HG02973 (cell line): ENCODE results near the gene GLIS2.
"Not testable (repeated sequence)": the region's sequence is repeated elsewhere in the genome, so short reads cannot be mapped to it uniquely, and the experiment has no call there.

ENCODE experiments used
- ATAC-seq: cut with Tn5 transposase; IDR thresholded peaks from one replicate; pipeline ENCODE4 v1.9.1; 2021; ENCODE audit warnings: moderate library complexity; ENCODE audit not compliant: unreplicated experiment

The GLIS2 gene

DNA sequence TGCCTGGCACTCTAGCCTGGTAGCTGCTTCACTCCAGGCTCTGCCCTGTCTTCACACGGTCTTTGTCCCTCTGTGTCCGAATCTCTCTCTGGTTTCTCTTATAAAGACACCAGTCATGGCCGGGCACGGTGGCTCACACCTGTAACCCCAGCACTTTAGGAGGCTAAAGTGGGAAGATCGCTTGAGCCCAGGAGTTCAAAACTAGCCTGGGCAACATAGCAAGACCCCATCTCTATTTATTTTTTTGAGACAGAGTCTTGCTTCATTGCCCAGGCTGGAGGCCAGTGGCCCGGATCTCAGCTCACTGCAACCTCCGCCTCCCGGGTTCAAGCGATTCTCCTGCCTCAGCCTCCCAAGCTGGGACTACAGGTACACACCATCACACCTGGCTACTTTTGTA is 17.8 kb downstream of the GLIS2 start:
- not testable (repeated sequence) for ATAC-seq

- ATAC-seq = no peak
Measured at GRCh38 chr16:4334724-4335495, 19.0 kb downstream of the GLIS2 start.

DNA sequence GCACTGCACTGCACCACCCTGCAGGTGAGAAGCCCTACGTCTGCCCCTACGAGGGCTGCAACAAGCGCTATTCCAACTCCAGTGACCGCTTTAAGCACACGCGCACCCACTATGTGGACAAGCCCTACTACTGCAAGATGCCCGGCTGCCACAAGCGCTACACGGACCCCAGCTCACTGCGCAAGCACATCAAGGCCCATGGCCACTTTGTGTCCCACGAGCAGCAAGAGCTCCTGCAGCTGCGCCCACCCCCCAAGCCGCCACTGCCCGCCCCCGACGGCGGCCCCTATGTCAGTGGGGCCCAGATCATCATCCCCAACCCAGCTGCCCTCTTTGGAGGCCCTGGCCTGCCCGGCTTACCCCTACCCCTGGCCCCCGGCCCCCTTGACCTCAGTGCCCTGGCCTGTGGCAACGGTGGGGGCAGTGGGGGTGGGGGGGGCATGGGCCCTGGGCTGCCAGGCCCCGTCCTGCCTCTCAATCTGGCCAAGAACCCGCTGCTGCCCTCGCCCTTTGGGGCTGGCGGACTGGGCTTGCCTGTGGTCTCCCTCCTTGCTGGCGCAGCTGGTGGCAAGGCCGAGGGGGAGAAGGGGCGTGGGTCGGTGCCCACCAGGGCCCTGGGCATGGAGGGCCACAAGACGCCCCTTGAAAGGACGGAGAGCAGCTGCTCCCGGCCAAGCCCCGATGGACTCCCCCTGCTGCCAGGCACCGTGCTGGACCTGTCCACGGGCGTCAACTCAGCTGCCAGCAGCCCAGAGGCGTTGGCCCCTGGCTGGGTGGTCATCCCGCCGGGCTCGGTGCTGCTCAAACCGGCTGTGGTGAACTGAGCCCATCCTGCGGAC is 21.1 kb downstream of the GLIS2 start:
- no peak for ATAC-seq

- ATAC-seq = no peak
Measured at GRCh38 chr16:4337540-4338088, 21.7 kb downstream of the GLIS2 start.

- ATAC-seq = no peak
Measured at GRCh38 chr16:4338125-4338582, 22.3 kb downstream of the GLIS2 start.

DNA sequence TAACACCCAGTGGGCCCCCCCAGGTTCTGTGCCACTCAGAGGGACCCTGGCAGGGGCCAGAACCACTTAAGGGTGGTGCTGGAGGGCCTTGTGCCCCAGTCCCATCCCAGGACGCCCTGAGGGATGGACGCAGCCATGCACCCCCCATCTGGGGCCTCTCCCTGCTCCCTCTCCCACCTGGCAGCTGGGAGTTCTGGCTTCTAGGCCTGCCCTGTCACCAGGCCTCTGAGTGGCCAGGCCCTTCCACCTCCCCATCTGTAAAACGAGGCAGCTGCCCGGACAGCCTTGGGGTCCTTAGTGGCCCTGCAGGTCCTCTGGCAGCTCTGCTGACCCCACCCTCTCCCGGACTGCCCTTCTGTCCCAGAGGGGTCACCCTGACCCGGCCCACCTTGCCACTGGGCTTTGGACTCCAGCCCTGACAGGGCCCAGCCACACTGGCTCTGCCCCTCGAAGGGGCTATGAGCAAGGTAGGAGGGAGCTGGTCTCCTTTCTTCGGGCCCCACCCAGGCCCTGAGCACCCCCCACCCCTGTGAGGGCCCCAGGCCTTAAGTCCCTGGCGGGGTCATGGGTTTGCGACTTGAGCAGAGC is 22.9 kb downstream of the GLIS2 start:
- no peak for ATAC-seq

GRCh38 chr16:4339455-4339854 is 23.6 kb downstream of the GLIS2 start:
- ATAC-seq = no peak

DNA sequence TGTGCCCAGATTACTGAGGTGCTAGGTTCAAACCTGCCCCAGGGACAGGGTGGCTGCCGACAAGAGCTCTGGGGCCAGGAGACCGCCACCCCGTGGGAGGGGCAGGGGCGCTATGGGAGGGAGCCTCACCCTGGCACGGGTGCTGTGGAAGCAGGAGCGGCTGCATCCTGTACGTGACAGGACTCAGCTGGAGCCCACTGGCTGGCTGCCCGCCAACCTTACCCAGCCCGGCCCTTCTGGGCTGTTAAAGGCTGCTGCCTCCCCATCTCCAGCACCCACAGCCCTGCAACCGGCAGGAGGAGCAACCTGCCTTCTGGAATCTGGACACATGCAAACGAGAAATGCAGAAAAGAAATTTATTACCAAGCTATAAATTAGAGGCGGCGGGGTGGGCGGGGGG is 24.0 kb downstream of the GLIS2 start:
- no peak for ATAC-seq

DNA sequence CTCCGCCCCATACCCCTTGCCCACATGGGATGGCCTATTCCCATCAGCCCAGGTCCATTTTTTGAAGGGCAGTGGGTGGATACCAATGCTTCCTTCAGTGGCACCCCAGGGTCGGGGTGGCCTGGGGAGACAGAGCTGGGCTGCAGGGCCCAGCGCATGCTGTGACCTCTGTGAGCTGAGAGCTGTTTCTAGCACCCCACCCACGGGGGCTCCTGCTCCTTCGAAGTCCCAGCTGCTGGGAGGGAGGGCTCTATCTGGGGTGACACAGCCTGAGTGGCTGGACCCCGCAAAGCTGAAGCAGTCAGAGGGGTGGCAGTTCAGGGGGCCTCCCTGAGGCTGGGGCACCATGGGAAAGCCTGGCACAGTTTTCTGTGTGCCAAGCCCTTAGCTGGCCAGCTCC is 24.6 kb downstream of the GLIS2 start:
- no peak for ATAC-seq

- ATAC-seq = no peak
Measured at GRCh38 chr16:4341250-4341649, 25.4 kb downstream of the GLIS2 start.

DNA sequence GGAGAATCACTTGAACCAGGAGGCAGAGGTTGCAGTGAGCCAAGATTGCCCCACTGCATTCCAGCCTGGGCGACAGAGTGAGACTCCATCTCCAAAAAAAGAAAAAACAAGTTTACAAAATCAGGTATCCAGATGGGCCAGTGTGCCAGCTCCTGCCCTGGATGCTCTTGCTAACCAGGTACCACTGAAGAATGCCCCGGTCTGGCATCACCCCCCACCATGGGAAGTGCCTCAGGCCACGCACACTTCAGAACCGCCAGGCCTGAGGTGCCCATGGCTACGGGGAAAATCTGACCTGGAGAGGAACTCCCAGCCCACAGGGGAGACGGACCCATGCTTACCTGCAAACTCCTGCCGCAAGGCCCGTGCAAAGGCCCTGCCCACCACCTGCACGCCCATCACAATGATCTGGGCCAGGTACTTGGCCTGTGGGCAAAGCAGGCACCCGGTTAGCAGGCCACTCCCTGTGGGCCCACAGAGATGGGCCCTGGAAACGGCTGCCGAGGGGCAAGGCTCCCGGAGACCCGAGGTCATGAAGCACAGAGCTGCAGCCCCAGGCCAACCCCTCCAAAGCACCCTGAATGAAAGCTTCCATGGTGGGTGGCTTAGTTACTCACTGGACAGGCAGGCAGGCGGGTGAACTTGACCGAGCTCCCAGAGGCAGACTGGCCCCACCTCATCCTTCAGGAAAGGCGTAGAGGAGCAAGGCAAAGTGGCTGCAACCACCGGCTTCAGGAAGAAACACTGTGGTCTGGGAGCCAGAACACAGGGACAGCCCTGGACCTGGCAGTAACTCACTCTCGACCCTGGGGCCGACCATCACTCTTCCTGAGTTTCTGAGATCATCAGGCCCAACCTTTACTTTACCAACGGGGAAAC is 27.2 kb downstream of the GLIS2 start:
- ATAC-seq = no peak

DNA sequence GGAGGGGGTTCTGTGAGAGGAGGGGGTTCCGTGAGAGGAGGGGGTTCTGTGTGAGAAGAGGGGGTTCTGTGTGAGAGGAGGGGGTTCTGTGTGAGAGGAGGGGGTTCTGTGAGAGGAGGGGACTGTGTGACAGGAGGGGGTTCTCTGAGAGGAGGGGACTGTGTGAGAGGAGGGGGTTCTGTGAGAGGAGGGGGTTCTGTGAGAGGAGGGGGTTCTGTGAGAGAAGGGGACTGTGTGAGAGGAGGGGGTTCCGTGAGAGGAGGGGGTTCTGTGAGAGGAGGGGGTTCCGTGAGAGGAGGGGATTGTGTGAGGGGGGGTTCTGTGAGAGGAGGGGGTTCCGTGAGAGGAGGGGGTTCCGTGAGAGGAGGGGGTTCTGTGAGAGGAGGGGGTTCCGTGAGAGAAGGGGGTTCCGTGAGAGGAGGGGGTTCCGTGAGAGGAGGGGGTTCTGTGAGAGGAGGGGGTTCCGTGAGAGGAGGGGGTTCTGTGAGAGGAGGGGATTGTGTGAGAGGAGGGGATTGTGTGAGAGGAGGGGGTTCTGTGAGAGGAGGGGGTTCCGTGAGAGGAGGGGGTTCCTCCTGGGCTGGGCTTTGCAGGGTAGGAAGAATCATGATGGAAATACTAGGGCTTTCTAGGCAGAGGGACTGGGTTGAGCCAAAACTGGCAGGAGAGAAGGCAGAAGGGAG is 28.6 kb downstream of the GLIS2 start:
- not testable (repeated sequence) for ATAC-seq

DNA sequence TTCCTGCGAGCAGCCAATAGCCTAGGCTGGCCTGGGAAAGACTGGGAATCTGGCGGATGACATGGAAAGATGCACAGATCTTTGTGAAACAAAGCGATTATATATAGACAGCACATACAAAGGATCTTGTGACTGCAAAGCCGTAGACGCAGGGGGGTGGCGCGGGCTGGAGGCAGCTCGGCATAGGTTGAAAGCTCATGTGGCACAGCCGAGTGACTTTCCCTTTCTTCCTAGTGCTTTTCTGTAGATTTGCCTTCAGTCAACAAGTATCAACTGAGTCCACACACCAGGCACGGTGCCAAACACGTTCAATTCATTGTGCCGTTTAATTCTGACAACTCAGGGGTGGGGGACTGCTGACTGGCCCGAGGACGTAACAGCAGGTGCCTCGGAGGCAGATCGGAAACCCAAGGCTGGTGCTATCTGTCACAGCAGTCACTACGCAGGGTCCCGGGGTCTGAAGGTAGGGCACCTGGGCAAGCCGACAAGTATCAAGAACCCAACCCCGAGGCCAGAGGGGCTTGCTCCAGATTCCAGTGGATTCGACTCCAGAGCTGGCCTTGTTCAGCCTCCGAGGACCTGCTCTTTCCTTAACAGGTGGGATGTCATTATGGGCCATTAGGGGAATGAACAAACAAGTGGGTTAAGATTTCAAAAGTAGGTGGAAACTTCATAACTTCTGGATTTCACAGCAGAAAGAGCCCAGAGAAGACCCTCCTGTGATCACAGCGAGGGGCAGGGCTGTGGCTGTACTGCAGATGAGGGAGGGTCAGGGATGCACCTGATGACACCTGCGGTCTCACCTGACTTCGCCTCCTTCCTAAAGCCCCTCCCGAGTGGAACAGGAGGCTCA is 29.3 kb downstream of the GLIS2 start:
- ATAC-seq = no peak

GRCh38 chr16:4345836-4346781 is 30.2 kb downstream of the GLIS2 start:
- no peak for ATAC-seq

DNA sequence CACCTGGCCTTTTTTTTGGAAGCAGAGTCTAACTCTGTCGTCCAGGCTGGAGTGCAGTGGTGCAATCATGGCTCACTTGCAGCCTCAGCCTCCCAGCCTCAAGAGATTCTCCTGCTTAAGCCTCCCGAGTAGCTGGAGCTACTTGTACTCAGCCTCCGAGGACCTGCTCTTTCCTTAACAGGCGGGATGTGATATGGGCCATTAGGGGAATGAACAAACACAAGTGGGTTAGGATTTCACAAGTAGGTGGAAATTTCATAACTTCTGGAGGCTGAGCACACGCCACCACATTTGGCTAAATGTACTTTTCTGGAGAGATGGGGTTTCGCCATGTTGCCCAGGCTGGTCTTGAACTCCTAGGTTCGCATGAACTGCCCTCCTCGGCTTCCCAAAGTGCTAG is 31.1 kb downstream of the GLIS2 start:
- no peak for ATAC-seq

GRCh38 chr16:4347765-4348509 is 32.1 kb downstream of the GLIS2 start:
- ATAC-seq = no peak

GRCh38 chr16:4349332-4349731 is 33.5 kb downstream of the GLIS2 start:
- ATAC-seq = no peak
